ENCODE data around the gene TOM1.
A peak's percentile ranks its signal among the peaks of the same experiment; 100 is the strongest.

Gene TOM1

DNA sequence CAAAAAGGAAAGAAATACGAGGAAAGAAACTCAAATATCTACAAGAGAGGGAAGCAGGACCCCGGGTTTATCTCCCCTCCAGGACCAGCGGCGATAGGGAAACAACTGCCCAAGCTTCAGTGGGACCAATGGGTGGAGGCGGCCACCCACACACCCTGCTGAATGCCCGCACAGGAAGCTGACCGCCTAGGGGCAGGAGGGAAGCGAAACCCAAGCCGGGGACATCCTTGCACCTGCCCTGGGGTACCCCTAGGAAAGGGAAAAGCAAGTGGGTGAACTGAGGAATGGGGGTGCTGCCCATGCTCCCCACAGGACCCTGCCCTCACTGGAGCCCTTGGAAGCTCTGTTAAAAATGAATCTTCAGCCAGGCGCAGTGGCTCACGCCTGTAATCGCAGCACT is 53.6 kb downstream of the TOM1 start:
- no peak overlapping the region for H4K12ac ChIP-seq (ENCODE audit: low read depth, low read length)
- WGBS (ENCODE audit: extremely low coverage, insufficient coverage, insufficient read length), result no CpG with 5 or more reads among the region's 12 CpGs
- no peak for DNase-seq
- H3K79me2 ChIP-seq (ENCODE audit: control insufficient read depth, insufficient read depth, low read length, poor library complexity), result no peaks in the 10 kb centered on the region
- no peaks in the 10 kb centered on the region for H3K36me3 ChIP-seq (ENCODE audit: control insufficient read depth in 1 of 2, insufficient read depth in 2 of 2, low read length in 2 of 2)
- H3K4me3 ChIP-seq (ENCODE audit: low read depth, low read length), result no peak overlapping the region
- peaks cover 9 to 10% of the 10 kb centered on the region in 2 experiments for H3K4me1 ChIP-seq (ENCODE audit: control insufficient read depth in 1 of 2, insufficient read depth in 2 of 2, low read length in 2 of 2)
- no peak overlapping the region for H4K8ac ChIP-seq (ENCODE audit: low read depth, low read length)
- no peak overlapping the region for H2BK5ac ChIP-seq (ENCODE audit: low read depth, low read length, poor library complexity)
- H2BK12ac ChIP-seq (ENCODE audit: low read length), result no peak overlapping the region
- H3K4me2 ChIP-seq (ENCODE audit: low read length), result no peak overlapping the region
- H3K4ac ChIP-seq (ENCODE audit: low read depth, low read length), result no peak overlapping the region
- H3K27me3 ChIP-seq (ENCODE audit: insufficient read depth, low read length), result no peaks in the 10 kb centered on the region
- H3K79me1 ChIP-seq (ENCODE audit: low read length), result peaks cover 4% of the 10 kb centered on the region
- no peak overlapping the region for H2AK5ac ChIP-seq (ENCODE audit: low read length)
- H3K9me3 ChIP-seq (ENCODE audit: insufficient read depth, low read depth, low read length), result no peaks in the 10 kb centered on the region
- no peak overlapping the region for H3K27ac ChIP-seq (ENCODE audit: low read depth, low read length)
- no peak overlapping the region for H3K14ac ChIP-seq (ENCODE audit: low read length)
- no peak overlapping the region for H3K18ac ChIP-seq (ENCODE audit: low read length)
- no peak overlapping the region for H2BK120ac ChIP-seq (ENCODE audit: insufficient read depth, low read length, poor library complexity)
- H3K9ac ChIP-seq (ENCODE audit: low read length), result no peak overlapping the region
- no peak overlapping the region for H4K91ac ChIP-seq (ENCODE audit: low read depth, low read length)
- H3K23ac ChIP-seq (ENCODE audit: low read length), result no peak overlapping the region
- H2AFZ ChIP-seq (ENCODE audit: insufficient read depth, low read length, poor library complexity), result no peak overlapping the region

DNA sequence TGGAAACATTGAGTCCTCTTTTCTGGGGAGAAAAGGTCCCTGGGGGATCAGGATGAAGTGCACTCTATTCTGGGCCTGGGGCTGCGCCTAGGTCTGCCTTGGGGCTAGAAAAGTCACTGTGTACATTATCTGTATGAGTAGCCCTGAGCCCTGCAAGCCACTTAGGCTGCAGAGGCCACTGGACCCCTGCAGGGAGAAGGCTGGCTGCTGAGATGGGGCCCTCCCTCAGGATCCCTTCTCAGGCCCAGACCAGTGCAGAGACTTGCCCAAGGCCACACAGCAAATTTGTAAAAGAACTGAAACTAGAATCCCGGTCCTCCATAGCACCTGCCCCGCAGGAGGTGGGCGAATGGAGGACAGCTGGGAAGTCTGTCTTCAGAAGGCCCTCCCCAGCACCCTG is 54.4 kb downstream of the TOM1 start:
- Histone ChIP-seq H4K91ac (ENCODE audit: low read depth, low read length) (no peak overlapping the region), H3K79me1 (ENCODE audit: low read length) (peaks cover 4% of the 10 kb centered on the region), H3K27me3 (ENCODE audit: insufficient read depth, low read length) (no peaks in the 10 kb centered on the region)

GRCh38 chr22:35357883-35358621 is 58.4 kb downstream of the TOM1 start:
- H3K4me3 ChIP-seq (ENCODE audit: low read depth, low read length), result no peak overlapping the region
- H3K23ac ChIP-seq (ENCODE audit: low read length), result no peak overlapping the region
- H3K4me2 ChIP-seq (ENCODE audit: low read length), result no peak overlapping the region
- peak; percentile 70 to 83 for DNase-seq
- no peak overlapping the region for H3K14ac ChIP-seq (ENCODE audit: low read length)
- H2BK120ac ChIP-seq (ENCODE audit: insufficient read depth, low read length, poor library complexity), result no peak overlapping the region
- H3K79me1 ChIP-seq (ENCODE audit: low read length), result no peaks in the 10 kb centered on the region
- no peak overlapping the region for H4K91ac ChIP-seq (ENCODE audit: low read depth, low read length)
- H3K9me3 ChIP-seq (ENCODE audit: insufficient read depth, low read depth, low read length), result peaks cover 2% of the 10 kb centered on the region
- no peak overlapping the region for H3K9ac ChIP-seq (ENCODE audit: low read length)
- no peak overlapping the region for H2BK12ac ChIP-seq (ENCODE audit: low read length)
- H4K12ac ChIP-seq (ENCODE audit: low read depth, low read length), result no peak overlapping the region
- no peak overlapping the region for H3K27ac ChIP-seq (ENCODE audit: low read depth, low read length)
- WGBS (ENCODE audit: extremely low coverage, insufficient coverage, insufficient read length), result no CpG with 5 or more reads among the region's 6 CpGs
- no peak overlapping the region for H2AFZ ChIP-seq (ENCODE audit: insufficient read depth, low read length, poor library complexity)
- H3K4ac ChIP-seq (ENCODE audit: low read depth, low read length), result no peak overlapping the region
- peaks cover 2 to 6% of the 10 kb centered on the region in 2 experiments for H3K4me1 ChIP-seq (ENCODE audit: control insufficient read depth in 1 of 2, insufficient read depth in 2 of 2, low read length in 2 of 2)
- no peak overlapping the region for H2BK5ac ChIP-seq (ENCODE audit: low read depth, low read length, poor library complexity)
- H3K18ac ChIP-seq (ENCODE audit: low read length), result no peak overlapping the region
- H3K36me3 ChIP-seq (ENCODE audit: control insufficient read depth in 1 of 2, insufficient read depth in 2 of 2, low read length in 2 of 2), result no peaks in the 10 kb centered on the region
- H3K27me3 ChIP-seq (ENCODE audit: insufficient read depth, low read length), result no peaks in the 10 kb centered on the region
- H2AK5ac ChIP-seq (ENCODE audit: low read length), result no peak overlapping the region
- no peaks in the 10 kb centered on the region for H3K79me2 ChIP-seq (ENCODE audit: control insufficient read depth, insufficient read depth, low read length, poor library complexity)
- H4K8ac ChIP-seq (ENCODE audit: low read depth, low read length), result no peak overlapping the region

More for the DNA sequence above, 54.4 kb downstream of the TOM1 start:
- no peak overlapping the region for H4K12ac ChIP-seq (ENCODE audit: low read depth, low read length)
- H3K4me1 ChIP-seq (ENCODE audit: control insufficient read depth in 1 of 2, insufficient read depth in 2 of 2, low read length in 2 of 2), result peaks cover 9 to 10% of the 10 kb centered on the region in 2 experiments
- no peak overlapping the region for H3K18ac ChIP-seq (ENCODE audit: low read length)
- H3K4me2 ChIP-seq (ENCODE audit: low read length), result no peak overlapping the region
- H2BK12ac ChIP-seq (ENCODE audit: low read length), result no peak overlapping the region
- H4K8ac ChIP-seq (ENCODE audit: low read depth, low read length), result no peak overlapping the region
- no peak overlapping the region for H3K27ac ChIP-seq (ENCODE audit: low read depth, low read length)
- H3K36me3 ChIP-seq (ENCODE audit: control insufficient read depth in 1 of 2, insufficient read depth in 2 of 2, low read length in 2 of 2), result no peaks in the 10 kb centered on the region
- no peak overlapping the region for H2AFZ ChIP-seq (ENCODE audit: insufficient read depth, low read length, poor library complexity)
- H3K14ac ChIP-seq (ENCODE audit: low read length), result no peak overlapping the region
- no peak overlapping the region for H2AK5ac ChIP-seq (ENCODE audit: low read length)
- no peaks in the 10 kb centered on the region for H3K9me3 ChIP-seq (ENCODE audit: insufficient read depth, low read depth, low read length)
- no peak overlapping the region for H3K9ac ChIP-seq (ENCODE audit: low read length)
- H3K4me3 ChIP-seq (ENCODE audit: low read depth, low read length), result no peak overlapping the region
- no peak for DNase-seq
- no peak overlapping the region for H3K23ac ChIP-seq (ENCODE audit: low read length)
- no peak overlapping the region for H3K4ac ChIP-seq (ENCODE audit: low read depth, low read length)
- no peaks in the 10 kb centered on the region for H3K79me2 ChIP-seq (ENCODE audit: control insufficient read depth, insufficient read depth, low read length, poor library complexity)
- WGBS (ENCODE audit: extremely low coverage, insufficient coverage, insufficient read length), result no CpG with 5 or more reads among the region's 4 CpGs
- H2BK5ac ChIP-seq (ENCODE audit: low read depth, low read length, poor library complexity), result no peak overlapping the region
- no peak overlapping the region for H2BK120ac ChIP-seq (ENCODE audit: insufficient read depth, low read length, poor library complexity)

- Histone ChIP-seq H4K12ac (ENCODE audit: low read depth, low read length) (no peak overlapping the region), H3K9me3 (ENCODE audit: insufficient read depth, low read depth, low read length) (peaks cover 2% of the 10 kb centered on the region), H3K79me1 (ENCODE audit: low read length) (no peaks in the 10 kb centered on the region), H4K8ac (ENCODE audit: low read depth, low read length) (no peak overlapping the region), H3K9ac (ENCODE audit: low read length) (no peak overlapping the region), H2BK12ac (ENCODE audit: low read length) (no peak overlapping the region), H4K91ac (ENCODE audit: low read depth, low read length) (no peak overlapping the region), H3K4ac (ENCODE audit: low read depth, low read length) (no peak overlapping the region), H3K36me3 (ENCODE audit: control insufficient read depth in 1 of 2, insufficient read depth in 2 of 2, low read length in 2 of 2) (no peaks in the 10 kb centered on the region), H3K23ac (ENCODE audit: low read length) (no peak overlapping the region), H3K4me2 (ENCODE audit: low read length) (no peak overlapping the region), H3K79me2 (ENCODE audit: control insufficient read depth, insufficient read depth, low read length, poor library complexity) (no peaks in the 10 kb centered on the region), H3K4me3 (ENCODE audit: low read depth, low read length) (no peak overlapping the region), H3K4me1 (ENCODE audit: control insufficient read depth in 1 of 2, insufficient read depth in 2 of 2, low read length in 2 of 2) (peaks cover 2 to 6% of the 10 kb centered on the region in 2 experiments), H2BK5ac (ENCODE audit: low read depth, low read length, poor library complexity) (no peak overlapping the region), H3K18ac (ENCODE audit: low read length) (no peak overlapping the region), H2AK5ac (ENCODE audit: low read length) (no peak overlapping the region), H2AFZ (ENCODE audit: insufficient read depth, low read length, poor library complexity) (no peak overlapping the region), H2BK120ac (ENCODE audit: insufficient read depth, low read length, poor library complexity) (no peak overlapping the region), H3K14ac (ENCODE audit: low read length) (no peak overlapping the region), H3K27ac (ENCODE audit: low read depth, low read length) (no peak overlapping the region), H3K27me3 (ENCODE audit: insufficient read depth, low read length) (no peaks in the 10 kb centered on the region)
- DNase-seq, result peak; percentile 88 to 89
- no CpG with 5 or more reads among the region's 9 CpGs for WGBS (ENCODE audit: extremely low coverage, insufficient coverage, insufficient read length)
Observed at GRCh38 chr22:35359380-35360065, 59.8 kb downstream of the TOM1 start.
